Stimulated activated CD8-positive, alpha-beta memory T cell treated with anti-CD3 and anti-CD28 coated beads, Interleukin-12 subunit alpha, Interleukin-12 subunit beta, amount 100 ng/mL, for 1 hour (primary cell): ENCODE measurements around the gene MEF2A.

ENCODE experiments used
- DNase-seq: peaks from one replicate; pipeline ENCODE4 v3.0.0-alpha.2; 2020; ENCODE audit warnings: low read depth

Gene MEF2A

DNA sequence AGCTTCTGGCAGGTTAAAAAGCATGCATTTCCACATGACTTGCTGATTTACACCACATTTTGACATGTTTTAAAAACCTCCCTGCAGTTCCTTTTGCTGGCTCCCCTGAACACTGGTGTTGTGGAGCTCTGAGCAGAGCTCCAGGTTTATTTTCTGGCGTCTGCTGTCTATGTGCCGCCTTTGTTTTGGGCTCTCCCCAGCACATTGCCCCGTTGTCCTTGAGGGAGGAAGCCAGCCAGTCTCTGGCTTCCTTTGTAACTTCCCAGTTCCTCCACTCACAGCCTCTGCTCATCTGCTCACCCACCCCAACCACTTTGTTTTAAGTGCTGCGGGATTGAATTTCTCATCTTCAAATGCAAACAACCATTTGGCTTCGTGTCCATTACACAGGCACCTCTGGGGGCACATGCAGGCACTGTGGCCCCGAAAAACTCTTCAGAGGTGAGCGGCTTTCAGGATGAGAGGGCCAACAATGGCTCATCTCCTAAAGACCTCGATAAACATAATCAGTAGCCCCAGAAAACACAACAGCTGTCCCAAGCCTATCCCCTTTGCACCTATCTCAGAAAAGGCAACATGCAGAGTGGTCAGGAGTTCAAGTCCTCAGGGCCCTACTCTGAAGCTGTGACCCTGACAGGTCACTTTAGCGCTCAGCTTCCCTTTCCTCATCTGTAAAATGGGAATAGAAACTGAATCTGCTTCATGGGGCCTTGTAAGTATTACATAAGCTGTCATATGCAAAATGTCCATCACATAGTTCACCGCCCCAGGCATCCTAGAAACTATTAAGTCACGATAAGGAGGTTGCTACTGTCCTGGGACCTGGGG, 1.3 kb upstream of the MEF2A start:
- no peak for DNase-seq

DNA sequence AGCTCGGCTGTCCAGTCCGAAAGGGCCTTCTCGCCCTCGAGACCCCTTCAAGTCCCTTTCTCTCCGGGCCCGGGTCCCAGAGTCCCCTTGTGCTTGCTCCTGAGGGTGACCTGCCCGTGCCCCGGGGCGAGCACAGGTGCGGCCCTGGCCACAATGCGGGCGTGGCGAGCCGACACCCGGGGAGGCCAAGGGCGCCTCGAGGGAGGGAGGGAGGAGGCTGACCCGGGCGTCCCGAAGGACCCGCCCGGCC, 810 bp upstream of the MEF2A start:
- DNase-seq: no peak

DNA sequence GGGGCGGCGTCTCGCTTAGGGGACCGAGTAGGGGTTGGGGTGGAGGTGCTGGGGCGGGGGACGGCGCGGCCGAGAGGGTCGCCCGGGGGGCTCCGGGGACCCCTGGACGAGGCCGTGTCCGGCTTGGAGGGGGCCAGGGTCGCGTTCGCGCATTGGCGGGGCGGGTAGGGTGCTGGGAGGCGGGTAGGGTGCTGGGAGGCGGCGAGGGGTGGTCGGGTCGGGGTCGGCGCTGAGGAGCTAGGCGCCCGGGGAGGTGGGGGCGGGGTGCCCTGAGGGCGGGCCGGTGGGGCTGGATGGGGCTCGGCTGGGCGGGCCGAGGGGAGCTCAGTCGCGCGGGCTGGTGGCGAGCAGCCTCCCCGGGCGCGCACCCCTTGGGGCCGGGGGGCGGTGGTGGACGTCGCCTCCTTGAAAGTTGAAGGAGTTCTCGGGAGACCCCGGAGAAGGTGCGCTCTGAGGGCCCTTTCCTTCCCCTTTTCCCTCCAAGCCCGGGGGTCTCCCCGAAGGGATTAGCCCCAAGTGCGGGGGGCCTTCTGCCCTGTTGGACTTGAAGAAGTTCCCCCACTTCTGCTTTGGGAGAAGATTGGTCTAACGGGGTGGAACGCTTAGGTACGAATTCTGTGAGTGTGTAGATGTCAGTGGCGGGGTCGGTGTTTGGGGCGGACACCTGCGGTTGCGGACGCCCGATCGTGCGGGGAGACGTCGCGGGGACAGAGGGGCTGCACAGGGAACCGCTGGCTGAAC, 543 bp downstream of the MEF2A start:
- no peak for DNase-seq

DNA sequence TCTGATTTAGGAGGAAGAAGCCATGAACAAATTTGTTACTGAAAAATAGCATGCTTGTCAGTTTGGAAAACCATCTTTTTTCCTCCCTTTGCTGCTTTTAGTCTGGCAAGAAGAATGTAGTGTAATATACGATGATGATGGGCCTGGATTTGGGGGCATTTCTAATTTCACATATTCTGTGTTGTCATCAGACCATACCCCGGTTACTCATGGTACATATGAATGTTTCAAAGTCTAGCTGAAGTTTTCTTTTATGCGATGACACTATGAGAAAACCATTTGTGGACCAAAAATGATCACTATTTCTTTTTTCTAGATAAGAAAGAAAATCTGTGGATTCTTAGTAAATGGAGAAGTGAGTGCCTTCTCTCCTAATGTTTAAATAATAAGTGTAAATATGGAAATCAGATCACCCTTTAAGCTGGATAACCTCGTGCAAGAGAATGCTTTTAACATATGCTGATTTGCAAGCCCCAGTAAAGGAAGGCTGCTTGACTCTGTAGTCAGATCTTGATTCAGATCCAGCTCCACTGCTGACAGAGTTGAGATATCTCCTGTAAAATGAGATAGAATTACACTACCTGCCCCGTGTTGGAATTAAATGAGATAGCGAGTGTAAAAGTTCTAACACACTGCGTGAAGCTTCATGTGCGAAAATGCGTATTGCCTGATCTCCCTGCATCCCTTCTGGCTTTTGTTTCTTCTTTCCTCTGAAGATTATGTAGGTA, 3.0 kb downstream of the MEF2A start:
- DNase-seq: no peak

DNA sequence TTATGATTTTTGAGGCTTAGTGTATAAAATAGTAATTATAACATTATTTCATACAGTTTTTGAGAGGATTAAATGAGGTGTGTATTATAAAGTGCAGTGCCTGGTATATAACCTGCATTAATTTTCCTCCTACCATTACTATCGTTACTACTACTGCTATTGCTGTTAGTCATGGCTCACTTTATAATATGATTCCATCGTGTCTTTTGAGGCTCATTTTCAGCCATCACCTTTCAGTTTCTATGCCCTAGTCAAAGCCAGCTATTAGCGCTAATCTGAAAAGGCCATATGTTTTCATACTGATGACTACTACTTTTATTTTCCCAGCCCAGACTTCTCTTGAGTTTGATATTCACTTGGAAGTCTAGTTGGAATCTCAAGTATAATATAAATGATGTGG, 5.5 kb downstream of the MEF2A start:
- no peak for DNase-seq

DNA sequence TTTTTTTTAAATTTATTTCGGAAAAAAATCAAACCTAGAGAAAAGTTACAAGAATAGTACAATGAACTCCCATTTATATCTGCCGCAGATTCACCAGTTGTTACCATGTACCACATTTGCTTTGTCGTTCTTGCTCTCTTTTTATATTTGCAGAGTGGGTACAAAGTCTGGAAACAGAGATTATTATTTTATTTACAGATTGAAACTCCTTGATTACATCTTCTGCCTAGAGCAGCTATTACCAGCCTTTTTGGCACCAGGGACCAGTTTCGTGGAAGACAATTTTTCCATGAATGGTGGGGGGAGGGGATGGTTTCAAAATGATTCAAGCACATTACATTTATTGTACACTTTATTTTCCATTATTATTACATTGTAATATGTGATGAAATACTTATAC, 8.3 kb downstream of the MEF2A start:
- no peak for DNase-seq

DNA sequence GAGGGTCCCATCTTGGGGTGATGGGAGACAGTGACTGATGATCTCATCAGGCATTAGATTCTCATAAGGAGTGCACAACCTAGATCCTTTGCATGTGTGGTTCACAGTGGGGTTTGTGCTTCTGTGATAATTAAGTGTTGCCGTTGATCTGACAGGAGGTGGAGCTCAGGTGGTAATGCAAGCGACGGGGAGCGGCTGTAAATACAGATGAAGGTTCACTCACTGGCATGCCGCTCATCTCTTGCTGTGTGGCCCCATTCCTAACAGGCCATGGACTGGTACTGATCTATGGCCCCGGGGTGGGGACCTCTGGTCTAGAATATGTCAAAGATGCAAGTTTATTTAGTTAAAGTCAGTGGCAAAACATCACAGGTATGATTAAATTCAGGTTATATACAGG, 8.7 kb downstream of the MEF2A start:
- no peak for DNase-seq

DNA sequence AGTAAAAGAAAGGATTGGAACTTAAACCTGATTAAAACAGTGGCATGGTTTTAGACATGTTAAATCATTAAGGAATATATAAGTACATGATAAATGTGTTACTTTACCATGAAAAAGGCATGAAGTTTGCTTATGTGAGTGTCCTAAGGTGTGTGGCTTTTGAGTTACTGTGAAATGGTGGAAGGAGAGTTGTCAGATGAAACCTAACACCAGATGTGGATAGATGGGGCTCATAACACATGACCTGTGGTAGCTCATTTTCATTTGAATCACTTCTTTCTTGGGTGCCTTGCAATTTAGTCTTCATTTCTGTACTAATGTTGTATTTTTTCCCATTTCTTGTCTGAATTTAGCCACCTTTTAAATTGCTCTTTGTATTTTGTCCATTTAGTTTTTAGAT, 13.0 kb downstream of the MEF2A start:
- DNase-seq: no peak

DNA sequence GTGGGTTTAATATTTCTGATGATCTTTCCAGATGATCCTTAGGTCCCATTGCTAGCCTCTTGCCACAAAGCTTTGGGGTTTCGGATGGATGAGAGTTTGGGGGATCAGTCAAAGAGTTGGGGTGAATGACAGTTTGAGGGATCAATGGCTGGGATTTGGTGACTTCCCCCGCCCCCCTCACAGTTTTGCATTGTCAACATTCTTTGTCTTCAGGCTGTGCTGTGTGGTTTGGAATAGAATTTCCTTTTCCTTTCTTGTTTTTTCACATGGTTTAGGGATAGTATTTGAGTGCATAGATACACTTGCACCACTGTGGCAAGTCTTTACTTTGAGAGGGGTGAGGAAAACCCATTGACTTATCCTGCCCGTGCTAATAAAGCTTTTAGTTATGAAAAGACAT, 14.3 kb downstream of the MEF2A start:
- no peak for DNase-seq

DNA sequence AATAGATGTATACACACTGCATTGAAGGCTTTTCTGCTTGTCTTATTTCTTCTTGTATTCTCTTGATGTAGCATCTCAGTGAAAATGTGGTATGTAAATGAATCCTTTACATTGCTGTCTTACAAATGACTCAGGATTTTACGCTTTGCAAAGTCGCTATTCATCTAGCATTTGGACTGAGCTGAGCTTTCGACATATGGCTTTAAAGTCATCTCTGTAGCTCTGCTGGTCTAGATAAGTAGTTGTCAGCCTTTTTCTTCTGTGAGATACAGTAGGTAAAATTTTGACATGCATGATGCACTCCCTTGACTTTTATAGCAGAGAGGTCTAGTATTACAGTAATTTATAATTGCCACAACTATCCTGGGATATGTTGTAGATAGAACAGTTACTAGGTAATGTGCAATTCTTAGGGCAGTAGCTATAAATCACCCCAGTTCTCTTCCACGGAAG, 16.8 kb downstream of the MEF2A start:
- DNase-seq: no peak

DNA sequence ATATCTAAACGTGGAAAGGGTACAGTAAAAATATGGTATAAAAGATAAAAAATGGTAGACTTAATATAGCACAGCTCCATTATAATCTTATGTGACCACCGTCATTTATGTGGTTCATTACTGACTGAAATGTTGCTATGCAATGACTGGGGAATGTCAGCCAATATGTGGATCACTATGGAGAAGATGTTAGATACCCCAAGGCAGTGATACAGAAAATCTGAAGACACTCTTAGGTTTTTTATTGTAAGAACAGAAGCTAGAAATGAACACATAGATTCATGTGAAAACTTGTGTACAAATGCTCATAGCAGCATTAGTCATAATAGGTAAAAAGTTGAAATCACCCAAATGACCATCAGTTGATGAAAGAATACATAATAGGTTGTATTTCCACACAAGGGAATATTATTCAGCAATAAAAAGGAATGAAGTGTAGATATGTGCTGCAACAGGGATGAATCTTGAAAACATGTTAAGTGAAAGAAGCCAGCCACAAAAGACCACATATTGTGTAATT, 18.4 kb downstream of the MEF2A start:
- DNase-seq: no peak

DNA sequence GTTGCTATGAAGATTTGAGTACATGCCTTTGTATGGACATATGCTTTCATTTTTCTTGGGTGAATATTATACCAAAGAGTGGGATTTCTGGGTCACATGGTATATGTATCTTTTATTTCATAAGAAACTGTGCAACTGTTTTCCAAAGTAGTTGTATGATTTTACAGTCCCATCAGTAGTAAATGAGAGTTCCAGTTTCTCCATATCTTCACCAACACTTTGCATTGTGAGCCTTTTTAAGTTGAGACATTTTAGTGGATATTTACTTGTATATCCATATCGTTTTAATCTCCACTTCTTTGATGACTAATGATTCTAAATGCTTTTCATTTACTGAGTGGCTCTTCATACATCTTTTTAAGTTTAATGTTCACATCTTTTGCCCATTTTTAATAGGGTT, 20.3 kb downstream of the MEF2A start:
- no peak for DNase-seq

DNA sequence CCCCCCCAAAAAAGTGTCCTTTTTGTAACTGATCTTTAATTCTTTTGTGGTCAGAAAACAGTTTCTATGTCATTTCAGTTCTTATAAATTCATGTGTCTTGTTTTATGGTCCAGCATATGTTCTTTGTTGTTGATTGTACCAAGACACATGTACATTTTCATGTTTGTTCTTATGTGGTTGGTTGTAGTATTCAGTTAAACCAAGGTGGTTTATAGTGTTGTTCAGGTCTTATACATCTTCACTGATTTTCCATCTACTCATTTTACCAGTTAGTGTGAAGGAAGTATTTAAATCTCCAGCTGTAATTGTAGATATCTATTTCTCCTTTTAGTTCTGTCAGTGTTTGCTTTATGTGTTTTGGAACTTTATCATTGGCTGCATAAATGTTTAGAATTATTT, 24.0 kb downstream of the MEF2A start:
- no peak for DNase-seq

DNA sequence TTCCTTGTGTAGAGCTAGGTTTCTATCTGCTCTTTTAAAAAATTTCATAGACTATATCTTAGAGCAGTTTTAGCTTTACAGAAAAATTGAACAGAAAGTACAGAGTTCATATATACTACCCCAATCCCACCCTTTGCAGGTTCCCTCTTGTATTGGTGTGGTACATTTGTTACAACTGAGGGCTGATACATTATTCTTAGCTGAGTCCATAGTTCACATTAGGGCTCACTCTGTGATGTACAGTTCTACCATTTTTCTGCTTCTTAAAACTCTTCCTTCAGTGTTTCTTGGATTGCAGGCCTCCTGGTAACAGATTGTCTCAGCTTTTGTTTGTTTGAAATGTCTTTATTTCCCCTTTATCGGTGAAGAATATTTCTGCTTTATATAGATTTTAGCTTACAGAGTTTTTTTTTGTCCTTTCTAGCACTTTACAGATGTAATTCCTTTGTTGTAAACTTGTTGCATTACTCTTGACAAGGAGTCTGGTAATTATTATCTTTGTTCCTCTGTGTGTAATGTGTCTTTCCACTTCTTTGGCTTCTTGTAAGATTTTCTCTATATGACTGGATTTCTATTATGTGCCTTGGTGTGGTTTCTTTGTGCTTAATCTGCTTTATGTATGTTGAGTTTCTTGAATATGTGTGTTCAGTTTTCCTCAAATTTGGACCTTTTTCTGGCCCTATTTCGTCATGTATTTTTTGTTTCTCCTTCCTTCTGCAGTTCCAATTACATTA, 25.3 kb downstream of the MEF2A start:
- DNase-seq: no peak

DNA sequence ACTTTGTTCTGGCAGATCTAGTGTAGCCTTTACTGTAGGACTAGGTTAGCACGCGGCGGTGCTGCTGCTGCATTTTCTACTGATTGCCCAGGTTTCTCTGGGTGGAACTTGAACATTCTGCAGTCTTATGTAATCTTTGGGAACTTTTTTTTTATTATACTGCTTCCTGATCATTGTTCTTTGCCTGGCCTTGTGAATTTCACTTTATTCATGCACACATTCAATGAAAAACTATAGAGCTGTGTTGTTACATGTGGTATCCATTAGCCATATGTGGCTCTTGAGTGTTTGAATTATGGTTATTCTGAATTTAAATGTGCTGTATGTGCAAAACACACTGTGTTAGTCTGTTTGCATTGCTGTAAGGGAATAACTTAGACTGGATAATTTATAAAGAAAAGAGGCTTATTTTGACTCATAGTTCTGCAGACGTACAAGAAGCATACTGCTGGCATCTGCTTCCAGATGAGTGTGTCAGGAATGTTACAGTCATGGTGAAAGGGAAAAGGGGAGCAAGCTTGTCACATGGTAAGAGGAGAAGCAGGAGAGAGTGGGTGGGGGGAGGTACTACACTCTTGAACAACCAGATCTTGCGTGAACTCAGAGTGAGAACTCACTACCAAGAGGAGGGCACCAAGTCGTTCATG, 26.5 kb downstream of the MEF2A start:
- no peak for DNase-seq

DNA sequence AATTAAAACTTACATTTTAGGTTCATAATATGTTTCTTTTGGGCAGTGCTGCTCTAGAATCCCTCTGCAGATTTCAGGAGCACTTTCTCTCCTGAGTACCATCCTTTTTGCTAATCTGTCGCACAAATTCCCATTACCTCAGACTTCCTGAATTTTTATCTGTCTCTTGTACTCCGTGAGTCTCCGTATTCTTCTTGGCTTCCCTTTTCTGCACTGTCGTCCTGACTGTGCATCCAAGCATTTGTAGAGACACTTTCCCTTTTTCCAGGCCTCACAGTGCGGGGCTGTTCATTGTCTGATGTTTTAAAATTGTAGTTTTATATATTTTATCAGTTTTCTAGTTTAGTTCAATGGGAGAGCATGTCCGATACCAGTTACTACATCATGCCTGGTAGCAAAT, 27.3 kb downstream of the MEF2A start:
- DNase-seq: no peak

DNA sequence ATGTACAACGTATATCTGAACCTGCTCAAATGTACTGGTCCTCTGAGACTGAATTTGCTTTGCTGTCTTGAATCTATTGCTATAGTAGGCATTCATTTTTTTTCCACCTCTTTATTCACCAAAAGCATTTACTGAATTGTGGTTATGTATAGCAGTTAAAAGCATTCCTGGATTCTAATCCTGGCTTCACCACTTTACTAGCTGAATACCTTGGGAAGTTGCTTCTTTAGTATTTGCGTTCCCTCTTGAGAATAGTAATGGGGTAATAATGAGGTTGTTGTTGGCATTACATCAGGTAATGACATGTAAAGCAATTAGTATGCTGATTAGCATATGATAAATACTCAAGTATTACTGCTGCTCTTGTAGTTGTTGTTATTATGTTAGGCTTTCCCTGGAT, 29.1 kb downstream of the MEF2A start:
- DNase-seq: no peak

DNA sequence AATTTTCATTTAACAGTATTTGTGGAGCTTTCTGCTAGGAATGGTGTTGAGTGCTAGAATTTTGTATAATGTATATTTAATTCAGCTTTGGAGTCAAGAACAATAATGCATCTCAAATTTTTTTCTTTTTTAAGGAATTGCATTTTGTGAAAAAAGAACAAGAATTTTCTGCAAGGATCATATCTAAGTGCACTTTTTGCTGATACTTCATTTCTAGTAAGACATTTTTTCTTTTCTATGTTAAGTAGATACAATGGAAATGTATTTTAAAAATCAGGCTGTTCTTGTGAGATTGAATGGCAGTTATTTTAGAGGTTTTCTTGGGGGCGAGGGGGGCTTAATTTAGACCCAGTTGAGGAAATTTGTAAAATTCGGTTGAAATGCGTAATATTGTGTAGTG, 32.5 kb downstream of the MEF2A start:
- no peak for DNase-seq

DNA sequence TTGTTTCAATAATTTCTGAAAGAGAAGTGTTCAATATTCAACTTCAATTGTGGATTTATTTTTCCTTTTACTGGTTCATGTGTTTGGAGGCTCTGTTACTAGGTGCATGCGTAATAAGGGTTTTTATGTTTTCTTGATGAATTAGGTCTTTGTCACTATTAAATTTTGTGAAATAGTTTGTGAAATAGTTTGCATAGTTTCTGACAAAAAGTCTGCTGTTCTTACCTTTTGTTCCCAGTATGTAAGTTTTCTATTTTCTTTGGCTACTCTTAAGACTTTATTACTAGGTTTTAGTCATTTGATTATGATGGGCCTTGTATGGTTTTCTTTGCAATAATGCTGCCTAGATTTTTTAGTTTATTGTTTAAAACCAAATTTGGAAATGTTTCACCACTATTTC, 38.0 kb downstream of the MEF2A start:
- no peak for DNase-seq

DNA sequence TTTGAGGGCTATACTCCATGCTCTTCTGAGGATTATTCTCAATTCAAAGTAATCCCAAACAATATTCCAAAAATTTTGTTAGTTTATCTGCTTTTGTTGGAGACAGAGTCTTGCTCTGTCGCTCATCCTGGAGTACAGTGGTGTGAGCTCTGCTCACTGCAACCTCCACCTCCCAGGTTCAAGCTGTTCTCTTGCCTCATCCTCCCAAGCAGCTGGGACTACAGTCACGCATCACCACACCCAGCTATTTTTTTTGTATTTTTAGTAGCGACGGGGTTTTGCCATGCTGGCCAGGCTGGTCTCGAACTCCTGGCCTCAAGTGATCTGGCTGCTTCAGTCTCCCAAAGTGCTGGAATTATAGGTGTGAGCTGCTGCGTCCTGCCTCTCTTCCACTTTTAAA, 39.1 kb downstream of the MEF2A start:
- no peak for DNase-seq

DNA sequence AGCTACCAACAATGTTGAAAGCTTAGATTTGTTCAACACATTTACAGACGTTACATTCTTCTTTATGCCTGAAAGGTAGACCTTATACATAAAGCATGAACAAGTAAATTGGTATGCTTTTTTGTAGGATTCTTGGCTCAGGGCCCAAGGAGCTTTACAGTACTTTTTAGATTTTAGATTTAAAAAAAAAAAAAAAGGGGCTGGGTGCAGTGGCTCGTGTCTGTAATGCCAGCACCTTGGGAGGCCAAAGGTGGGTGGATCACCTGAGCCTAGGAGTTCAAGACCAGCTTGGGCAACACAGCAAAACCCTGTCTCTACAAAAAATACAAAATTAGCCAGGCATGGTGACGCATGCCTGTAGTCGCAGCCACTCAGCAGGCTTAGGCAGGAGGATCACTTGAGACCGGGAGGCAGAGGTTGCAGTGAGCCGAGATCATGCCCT, 39.7 kb downstream of the MEF2A start:
- DNase-seq: no peak

DNA sequence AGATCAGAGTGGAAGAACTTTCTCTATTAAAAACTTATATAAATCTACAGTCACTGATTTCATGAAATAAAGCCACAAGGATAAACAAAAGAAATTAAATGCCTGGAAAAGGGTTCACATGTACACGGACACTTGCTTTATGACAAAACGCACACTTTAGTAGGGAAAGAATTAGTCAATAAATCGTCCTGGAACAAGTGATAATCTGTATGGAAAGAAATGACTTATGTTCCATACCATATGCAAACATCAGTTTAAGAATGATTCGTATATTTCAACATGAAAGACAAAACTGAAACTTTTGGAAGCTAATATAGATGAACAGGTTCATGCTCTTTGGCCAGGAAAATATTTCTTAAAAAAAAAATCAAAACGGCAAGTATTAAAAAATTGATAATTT, 40.2 kb downstream of the MEF2A start:
- no peak for DNase-seq
